Esophagus squamous epithelium (tissue), 5 donors: ENCODE results near the gene COMT. TPM values are rescaled to one million over a fixed set of nuclear protein-coding genes. Genes with fewer than 3 reads are reported as not detected.
"Not testable (repeated sequence)": the region's sequence is repeated elsewhere in the genome, so short reads cannot be mapped to it uniquely, and the experiment has no call there.

Experiments used
- DNase-seq: peaks from one replicate; lab custom pipeline; 2025; lab: John Stamatoyannopoulos, UW
- H3K27ac ChIP-seq, 4 donors: fragments of 200-600 bp; sonication (generic); one replicate each; pipeline ENCODE4 v1.5.1; 2016 to 2019; ENCODE audit warnings: mild to moderate bottlenecking in 1 of 4
- H3K27me3 ChIP-seq, 4 donors: fragments of 200-600 bp; sonication (generic); 1 replicate in 3 of 4; 2 replicates in 1 of 4; pipeline versions ENCODE4 v1.5.1 to v1.6.0; 2017 to 2021; ENCODE audit warnings: antibody characterized with exemption in 1 of 4
- H3K36me3 ChIP-seq, 3 donors: fragments of 200-600 bp; sonication (generic); one replicate each; pipeline ENCODE4 v1.5.1; 2016 to 2019
- H3K4me1 ChIP-seq, 3 donors: fragments of 200-600 bp; sonication (generic); one replicate each; pipeline ENCODE4 v1.5.1; 2017 to 2019
- H3K4me3 ChIP-seq, 4 donors: fragments of 200-600 bp; sonication (generic); 1 replicate in 3 of 4; 2 replicates in 1 of 4; pipeline ENCODE4 v1.5.1; 2016 to 2019; ENCODE audit warnings: mild to moderate bottlenecking in 2 of 4, moderate library complexity in 1 of 4
- H3K9me3 ChIP-seq, 3 donors: fragments of 200-600 bp; sonication (generic); one replicate each; pipeline ENCODE4 v1.5.1; 2016 to 2019
- CTCF ChIP-seq, 6 experiments: fragments of 450-650 bp in 4 of 6; fragments of 200-600 bp in 2 of 6; sonication (generic) in 2 of 6; IDR thresholded peaks; one replicate each; pipeline ENCODE4 v1.5.1; 2016 to 2019; ENCODE audit warnings: antibody characterized with exemption in 6 of 6, mild to moderate bottlenecking in 4 of 6, moderate library complexity in 4 of 6
- POLR2A ChIP-seq, 4 donors: fragments of 450-650 bp; IDR thresholded peaks; one replicate each; pipeline ENCODE4 v1.6.1; 2017; ENCODE audit warnings: antibody characterized with exemption in 4 of 4, mild to moderate bottlenecking in 4 of 4, moderate library complexity in 3 of 4
- WGBS, 2 donors: methylation state at CpG; one replicate each; pipeline ENCODE4 v1.1.5; 2018; 5-methylcytosine and 5-hydroxymethylcytosine counted together
- intact Hi-C: fragments of 100-400 bp; cut with DNase I; formaldehyde crosslinking; loops from one replicate; pipeline ENCODE4 v1.15.0; 2022
- total RNA-seq, 4 donors: library from RNA; depleted of rRNA; stranded (reverse); fragments of >200 nt; gene quantifications; one replicate each; pipeline ENCODE4 v1.1.0, GENCODE V29; 2016
- donor health status: DM: yes; HTN: yes; CAD: no.

COMT gene
- total RNA-seq, 4 donors from 2014 or later = 210 to 422 (median 234) TPM

DNA sequence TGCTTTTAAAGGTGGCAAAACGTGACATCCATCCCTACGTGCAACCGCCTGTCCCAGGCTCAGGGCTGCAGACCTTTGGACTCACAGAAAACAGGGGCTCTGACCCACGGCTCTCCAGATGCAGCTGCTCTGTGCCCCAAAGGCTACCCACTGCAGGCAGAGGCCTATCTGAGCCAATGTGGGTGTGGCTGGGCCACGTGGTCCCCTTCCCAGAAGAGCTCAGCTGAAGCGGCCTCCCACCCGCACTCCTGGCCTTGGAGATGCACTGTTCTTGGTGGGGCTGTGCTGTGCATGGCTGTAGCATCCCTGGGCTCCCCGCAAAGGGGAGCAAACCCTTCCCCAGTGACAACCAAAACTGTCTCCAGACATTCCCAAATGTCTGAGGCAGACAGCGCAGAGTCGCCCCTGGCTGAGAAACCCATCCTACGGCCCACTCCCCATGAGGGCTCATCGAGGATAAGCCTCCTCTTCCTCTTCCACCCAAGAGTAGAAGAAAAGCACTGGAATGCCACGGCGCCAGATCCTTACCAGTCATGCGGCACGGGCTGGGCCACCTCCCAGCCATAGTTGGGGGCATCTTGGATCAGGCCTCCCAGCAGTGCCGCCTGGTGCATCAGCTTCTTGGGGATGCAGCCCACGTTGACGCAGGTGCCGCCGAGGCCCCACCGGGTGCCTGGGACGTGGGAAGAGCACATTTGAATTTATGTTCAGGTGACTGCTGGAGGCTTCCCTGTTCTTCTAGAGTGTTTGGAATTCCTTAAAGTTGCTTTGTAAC is 23.1 kb upstream of the COMT start:
- H3K27me3 ChIP-seq = no peaks in the 10 kb centered on the region

DNA sequence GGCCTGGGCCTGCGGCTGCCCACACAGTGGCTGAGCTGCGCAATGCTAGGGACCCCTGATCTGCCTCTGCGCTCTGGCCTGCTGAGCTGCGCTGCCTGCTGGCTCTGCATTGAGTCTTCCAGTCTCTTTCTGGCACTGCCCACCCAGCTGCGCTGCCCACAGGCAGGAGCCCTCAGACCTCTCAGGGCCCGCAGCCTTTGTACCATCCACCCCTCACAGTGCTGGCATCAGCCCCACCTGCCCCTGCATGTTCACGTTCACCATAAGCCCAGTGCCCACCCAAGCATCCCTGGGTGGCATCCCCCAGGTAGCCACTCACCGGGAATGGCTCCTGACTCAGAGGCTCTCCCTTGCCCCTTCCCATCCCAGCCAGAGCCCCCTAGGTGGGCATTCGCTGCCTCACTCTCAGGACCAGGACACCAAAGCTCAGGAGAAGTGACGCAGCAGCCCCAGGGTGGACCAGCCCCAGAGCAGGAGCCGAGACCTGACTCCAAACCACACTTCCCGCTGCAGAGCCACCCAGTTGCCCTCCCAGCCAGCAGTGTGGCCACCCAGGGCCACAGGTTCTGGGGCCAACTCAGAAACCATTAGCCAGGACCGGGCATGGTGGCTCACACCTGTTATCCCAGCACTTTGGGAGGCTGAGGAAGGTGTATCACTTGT is 21.7 kb upstream of the COMT start:
- Histone ChIP-seq H3K36me3 (peaks cover 18 to 52% (median 26%) of the 10 kb centered on the region in 3 donors), H3K27ac (no peak overlapping the region), H3K4me3 (no peak overlapping the region), H3K4me1 (no peaks in the 10 kb centered on the region), H3K9me3 (no peaks in the 10 kb centered on the region), H3K27me3 (no peaks in the 10 kb centered on the region)
- intact Hi-C loops = no loop called here
- TF ChIP-seq POLR2A (IDR thresholded peaks at IDR 0.05) (no peak), CTCF (IDR thresholded peaks at IDR 0.05) (no peak)
- 96% methylated on average over 4 to 11 of the region's 13 CpGs for WGBS, 2 donors
- no peak for DNase-seq

More for the DNA sequence above, 23.1 kb upstream of the COMT start:
- Histone ChIP-seq H3K27ac (no peak overlapping the region), H3K4me3 (no peak overlapping the region), H3K4me1 (no peaks in the 10 kb centered on the region), H3K9me3 (no peaks in the 10 kb centered on the region), H3K36me3 (peaks cover 25 to 65% (median 28%) of the 10 kb centered on the region in 3 donors)
- intact Hi-C loops = no loop called here
- no peak for DNase-seq
- 86 to 88% methylated on average over 6 to 9 of the region's 23 CpGs for WGBS, 2 donors
- no peak for TF ChIP-seq CTCF (IDR thresholded peaks at IDR 0.05)
- no peak for TF ChIP-seq POLR2A (IDR thresholded peaks at IDR 0.05)

GRCh38 chr22:19921544-19922081 is 20.0 kb upstream of the COMT start:
- Histone ChIP-seq H3K9me3 (no peaks in the 10 kb centered on the region), H3K36me3 (peaks cover 11 to 34% (median 16%) of the 10 kb centered on the region in 3 donors), H3K4me3 (no peak overlapping the region), H3K27me3 (no peaks in the 10 kb centered on the region), H3K27ac (no peak overlapping the region), H3K4me1 (no peaks in the 10 kb centered on the region)
- WGBS, 2 donors = 57 to 93% methylated on average over 3 of the region's 3 CpGs
- intact Hi-C loops = no loop called here
- TF ChIP-seq CTCF (IDR thresholded peaks at IDR 0.05) (no peak), POLR2A (IDR thresholded peaks at IDR 0.05) (no peak)
- no peak for DNase-seq

DNA sequence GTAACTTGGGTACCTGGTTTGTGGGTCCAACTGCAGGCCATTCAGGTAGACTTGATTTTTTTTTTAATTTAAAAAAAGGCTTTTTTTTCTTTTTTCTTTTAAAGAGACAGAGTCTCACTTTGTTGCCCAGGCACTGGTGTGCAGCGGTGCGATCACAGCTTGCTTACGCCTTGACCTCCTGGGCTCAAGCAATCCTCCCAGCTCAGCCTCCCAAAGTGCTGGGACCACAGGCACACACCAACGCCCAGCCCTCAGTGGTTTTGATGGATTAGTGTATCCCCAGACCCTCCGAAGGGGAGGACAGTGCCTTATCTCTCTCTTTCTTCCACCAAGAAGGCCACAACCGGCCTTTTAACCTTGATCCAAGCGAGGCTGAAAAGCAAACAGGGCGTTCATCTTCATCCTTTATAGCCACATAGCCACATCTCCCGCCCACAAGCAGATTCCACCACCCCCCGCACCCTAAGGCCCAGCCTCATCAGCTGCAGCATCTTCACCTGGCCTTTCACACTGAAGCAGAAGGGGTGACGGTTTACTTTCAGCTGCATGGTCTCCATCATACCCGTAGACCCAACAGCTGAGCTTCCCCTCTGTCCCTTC is 17.6 kb upstream of the COMT start:
- Histone ChIP-seq H3K4me3 (no peak overlapping the region), H3K27me3 (no peaks in the 10 kb centered on the region), H3K4me1 (no peaks in the 10 kb centered on the region), H3K9me3 (no peaks in the 10 kb centered on the region), H3K27ac (no peak overlapping the region), H3K36me3 (peaks cover 0 to 17% (median 0%) of the 10 kb centered on the region in 3 donors)
- 85 to 88% methylated on average over 11 of the region's 12 CpGs for WGBS, 2 donors
- TF ChIP-seq POLR2A (IDR thresholded peaks at IDR 0.05) (no peak), CTCF (IDR thresholded peaks at IDR 0.05) (no peak)
- intact Hi-C loops = no loop called here
- DNase-seq = no peak

- H3K9me3 ChIP-seq, intact Hi-C loops, DNase-seq, H3K4me1 ChIP-seq, H3K27ac ChIP-seq, H3K4me3 ChIP-seq, H3K27me3 ChIP-seq: not testable (repeated sequence)
- 87% methylated on average over 6 to 9 of the region's 11 CpGs for WGBS, 2 donors
- peaks cover 0 to 22% (median 0%) of the 10 kb centered on the region in 3 donors for H3K36me3 ChIP-seq
Measured at GRCh38 chr22:19926028-19926427, 15.5 kb upstream of the COMT start.
